ENCODE measurements around the gene ACTA2. TPM values are rescaled to one million over a fixed set of nuclear protein-coding genes. Genes with fewer than 3 reads are reported as not detected.

The ACTA2 gene
- total RNA-seq: 1.8 TPM

- H3K4me1 ChIP-seq (ENCODE audit: insufficient read depth, low read length): peaks cover 4% of the 10 kb centered on the region
- H3K4me3 ChIP-seq (ENCODE audit: low read length): no peak within 1 kb of the TSS
- no peaks in the 10 kb centered on the region for H3K27me3 ChIP-seq (ENCODE audit: insufficient read depth, low read length)
- no peaks in the 10 kb centered on the region for H3K9me3 ChIP-seq (ENCODE audit: low read depth, low read length)
Observed at GRCh38 chr10:88952647-88953111, at the start of gene ACTA2. Gene ACTA2 (minus strand): TSS chr10:88952773. CDS start chr10:88948930, 3,843 bp downstream.

- no peak overlapping the region for H3K4me3 ChIP-seq (ENCODE audit: low read length)
- no peaks in the 10 kb centered on the region for H3K9me3 ChIP-seq (ENCODE audit: low read depth, low read length)
- H3K4me1 ChIP-seq (ENCODE audit: insufficient read depth, low read length): peaks cover 26% of the 10 kb centered on the region
- no peaks in the 10 kb centered on the region for H3K27me3 ChIP-seq (ENCODE audit: insufficient read depth, low read length)
Observed at GRCh38 chr10:89001729-89002072, 49.1 kb upstream of the ACTA2 start.

GRCh38 chr10:89001024-89001728, 48.6 kb upstream of the ACTA2 start:
- Histone ChIP-seq H3K9me3 (ENCODE audit: low read depth, low read length) (no peaks in the 10 kb centered on the region), H3K27me3 (ENCODE audit: insufficient read depth, low read length) (no peaks in the 10 kb centered on the region), H3K4me3 (ENCODE audit: low read length) (no peak overlapping the region), H3K4me1 (ENCODE audit: insufficient read depth, low read length) (peaks cover 28% of the 10 kb centered on the region)

- Histone ChIP-seq H3K4me1 (ENCODE audit: insufficient read depth, low read length) (peaks cover 36% of the 10 kb centered on the region), H3K27me3 (ENCODE audit: insufficient read depth, low read length) (no peaks in the 10 kb centered on the region), H3K9me3 (ENCODE audit: low read depth, low read length) (no peaks in the 10 kb centered on the region), H3K4me3 (ENCODE audit: low read length) (no peak overlapping the region)
Observed at GRCh38 chr10:88999625-89000024, 47.1 kb upstream of the ACTA2 start.

- peaks cover 51% of the 10 kb centered on the region for H3K4me1 ChIP-seq (ENCODE audit: insufficient read depth, low read length)
- H3K27me3 ChIP-seq (ENCODE audit: insufficient read depth, low read length): no peaks in the 10 kb centered on the region
- no peaks in the 10 kb centered on the region for H3K9me3 ChIP-seq (ENCODE audit: low read depth, low read length)
- H3K4me3 ChIP-seq (ENCODE audit: low read length): no peak overlapping the region
Observed at GRCh38 chr10:88996927-88997326, 44.4 kb upstream of the ACTA2 start.

- peaks cover 39% of the 10 kb centered on the region for H3K4me1 ChIP-seq (ENCODE audit: insufficient read depth, low read length)
- H3K9me3 ChIP-seq (ENCODE audit: low read depth, low read length): no peaks in the 10 kb centered on the region
Observed at GRCh38 chr10:88995156-88995876, 42.7 kb upstream of the ACTA2 start.

GRCh38 chr10:88994019-88994418, 41.4 kb upstream of the ACTA2 start:
- Histone ChIP-seq H3K4me1 (ENCODE audit: insufficient read depth, low read length) (peaks cover 52% of the 10 kb centered on the region), H3K9me3 (ENCODE audit: low read depth, low read length) (no peaks in the 10 kb centered on the region), H3K27me3 (ENCODE audit: insufficient read depth, low read length) (no peaks in the 10 kb centered on the region), H3K4me3 (ENCODE audit: low read length) (no peak overlapping the region)

More at GRCh38 chr10:88995156-88995876, 42.7 kb upstream of the ACTA2 start:
- Histone ChIP-seq H3K27me3 (ENCODE audit: insufficient read depth, low read length) (no peaks in the 10 kb centered on the region), H3K4me3 (ENCODE audit: low read length) (no peak overlapping the region)

- Histone ChIP-seq H3K4me1 (ENCODE audit: insufficient read depth, low read length) (peaks cover 60% of the 10 kb centered on the region), H3K4me3 (ENCODE audit: low read length) (no peak overlapping the region), H3K9me3 (ENCODE audit: low read depth, low read length) (no peaks in the 10 kb centered on the region), H3K27me3 (ENCODE audit: insufficient read depth, low read length) (no peaks in the 10 kb centered on the region)
Observed at GRCh38 chr10:88992921-88993524, 40.5 kb upstream of the ACTA2 start.

GRCh38 chr10:88991899-88992320, 39.3 kb upstream of the ACTA2 start:
- peaks cover 67% of the 10 kb centered on the region for H3K4me1 ChIP-seq (ENCODE audit: insufficient read depth, low read length)
- no peaks in the 10 kb centered on the region for H3K27me3 ChIP-seq (ENCODE audit: insufficient read depth, low read length)
- H3K9me3 ChIP-seq (ENCODE audit: low read depth, low read length): no peaks in the 10 kb centered on the region
- H3K4me3 ChIP-seq (ENCODE audit: low read length): peak overlapping the region; percentile 84

GRCh38 chr10:88991161-88991898, 38.8 kb upstream of the ACTA2 start:
- peaks cover 64% of the 10 kb centered on the region for H3K4me1 ChIP-seq (ENCODE audit: insufficient read depth, low read length)
- H3K27me3 ChIP-seq (ENCODE audit: insufficient read depth, low read length): no peaks in the 10 kb centered on the region
- peak overlapping the region; percentile 84 for H3K4me3 ChIP-seq (ENCODE audit: low read length)
- no peaks in the 10 kb centered on the region for H3K9me3 ChIP-seq (ENCODE audit: low read depth, low read length)

GRCh38 chr10:88990384-88991160, 38.0 kb upstream of the ACTA2 start, which contains the start of gene FAS:
Gene FAS (plus strand): TSS chr10:88990798. CDS start chr10:88990877, 79 bp downstream.
- Histone ChIP-seq H3K9me3 (ENCODE audit: low read depth, low read length) (no peaks in the 10 kb centered on the region), H3K4me3 (ENCODE audit: low read length) (peak within 1 kb of the TSS; percentile 84), H3K4me1 (ENCODE audit: insufficient read depth, low read length) (peaks cover 61% of the 10 kb centered on the region), H3K27me3 (ENCODE audit: insufficient read depth, low read length) (no peaks in the 10 kb centered on the region)

- H3K4me1 ChIP-seq (ENCODE audit: insufficient read depth, low read length): peaks cover 56% of the 10 kb centered on the region
- H3K9me3 ChIP-seq (ENCODE audit: low read depth, low read length): no peaks in the 10 kb centered on the region
- H3K27me3 ChIP-seq (ENCODE audit: insufficient read depth, low read length): no peaks in the 10 kb centered on the region
- H3K4me3 ChIP-seq (ENCODE audit: low read length): peak overlapping the region; percentile 84
Observed at GRCh38 chr10:88989824-88990383, 37.3 kb upstream of the ACTA2 start.

GRCh38 chr10:88989423-88989822, 36.9 kb upstream of the ACTA2 start:
- Histone ChIP-seq H3K27me3 (ENCODE audit: insufficient read depth, low read length) (no peaks in the 10 kb centered on the region), H3K4me3 (ENCODE audit: low read length) (no peak overlapping the region), H3K9me3 (ENCODE audit: low read depth, low read length) (no peaks in the 10 kb centered on the region), H3K4me1 (ENCODE audit: insufficient read depth, low read length) (peaks cover 56% of the 10 kb centered on the region)

GRCh38 chr10:88987840-88988239, 35.3 kb upstream of the ACTA2 start:
- H3K4me1 ChIP-seq (ENCODE audit: insufficient read depth, low read length): peaks cover 44% of the 10 kb centered on the region
- no peak overlapping the region for H3K4me3 ChIP-seq (ENCODE audit: low read length)
- H3K9me3 ChIP-seq (ENCODE audit: low read depth, low read length): no peaks in the 10 kb centered on the region

More at GRCh38 chr10:88987840-88988239, 35.3 kb upstream of the ACTA2 start:
- H3K27me3 ChIP-seq (ENCODE audit: insufficient read depth, low read length): no peaks in the 10 kb centered on the region
